Endothelial cell of umbilical vein (primary cell): ENCODE data around the gene MT1M. TPM values are rescaled to one million over a fixed set of nuclear protein-coding genes. Genes with fewer than 3 reads are reported as not detected.

Experiments
- BruUV-seq: library from RNA; stranded (reverse); fragments of 400-500 nt; replicated peaks from 2 replicates; lab custom pipeline; 2021; lab: Mats Ljungman, UMichigan
- CTCF ChIA-PET: fragments of 300-600, 350-600 bp; sonication (Branson Sonifier 250); formaldehyde crosslinking; loops from one replicate; lab custom pipeline; 2021; ENCODE audit warnings: antibody characterized with exemption, inconsistent platforms; lab: Charles Lee
- POLR2A ChIA-PET: fragments of 300-600, 350-600 bp; sonication (Branson Sonifier 250); formaldehyde crosslinking; loops from one replicate; lab custom pipeline; 2021; ENCODE audit warnings: antibody characterized with exemption, inconsistent platforms; lab: Charles Lee
- DNase-seq: peaks from one replicate; pipeline ENCODE4 v3.0.0-alpha.2; 2011; ENCODE audit warnings: low read depth, low spot score
- FAIRE-seq: peaks from 2 replicates; lab custom pipeline; 2011; peaks lifted over from hg19 to GRCh38; lab: Jason Lieb, UNC
- H2AFZ ChIP-seq: 2 replicates; pipeline ENCODE4 v1.6.0; 2012; ENCODE audit warnings: low read depth, low read length, control low read depth, inconsistent platforms
- H3K27ac ChIP-seq: 2 replicates; pipeline ENCODE4 v1.5.1; 2011; ENCODE audit warnings: low read depth, mild to moderate bottlenecking, control low read depth, low read length, moderate library complexity; ENCODE audit not compliant: insufficient read depth
- H3K27me3 ChIP-seq, 2 experiments: 2 replicates each; pipeline versions ENCODE4 v1.6.0 to v1.6.1; 2011; ENCODE audit warnings: low read length in 2 of 2, mixed read lengths in 1 of 2; ENCODE audit not compliant: control insufficient read depth in 2 of 2, insufficient read depth in 2 of 2
- H3K36me3 ChIP-seq, 2 experiments: 2 replicates in 1 of 2; 3 replicates in 1 of 2; pipeline ENCODE4 v1.5.1; 2011; ENCODE audit warnings: low read length in 2 of 2, mild to moderate bottlenecking in 1 of 2, moderate library complexity in 1 of 2; ENCODE audit not compliant: control insufficient read depth in 2 of 2, insufficient read depth in 2 of 2; ENCODE audit errors: extremely low read depth in 1 of 2
- H3K4me1 ChIP-seq: 3 replicates; pipeline ENCODE4 v1.5.1; 2011; ENCODE audit warnings: mild to moderate bottlenecking, low read length; ENCODE audit not compliant: control insufficient read depth, insufficient read depth; ENCODE audit errors: extremely low read depth
- H3K4me2 ChIP-seq: 2 replicates; pipeline ENCODE4 v1.6.1; 2011; ENCODE audit warnings: low read length, control low read depth, mixed read lengths; ENCODE audit not compliant: insufficient read depth
- H3K4me3 ChIP-seq, 3 experiments: fragments of 200-600 bp in 1 of 3; sonication (generic), shearing (Covaris generic) in 1 of 3; replicated peaks in 1 of 3; 2 replicates each; pipeline ENCODE4 v1.5.1; 2011 to 2016; ENCODE audit warnings: control low read depth in 3 of 3, low read length in 3 of 3, mild to moderate bottlenecking in 2 of 3, inconsistent platforms in 1 of 3, low read depth in 1 of 3, moderate library complexity in 1 of 3; ENCODE audit not compliant: insufficient read depth in 1 of 3
- H3K79me2 ChIP-seq: 2 replicates; pipeline ENCODE4 v1.6.0; 2012; ENCODE audit warnings: low read length, inconsistent platforms; ENCODE audit not compliant: control insufficient read depth, insufficient read depth
- H3K9ac ChIP-seq: replicated peaks from 2 replicates; pipeline ENCODE3; 2011; ENCODE audit warnings: low read length, control low read depth; ENCODE audit not compliant: insufficient read depth; ENCODE audit errors: extremely low read depth
- H3K9me1 ChIP-seq: replicated peaks from 3 replicates; pipeline ENCODE4 v1.6.0; 2011; ENCODE audit warnings: mild to moderate bottlenecking, low read length; ENCODE audit not compliant: control insufficient read depth, insufficient read depth; ENCODE audit errors: extremely low read depth
- H3K9me3 ChIP-seq: replicated peaks from 2 replicates; pipeline ENCODE4 v1.5.1; 2012; ENCODE audit warnings: low read length, inconsistent platforms; ENCODE audit not compliant: control insufficient read depth, insufficient read depth
- H4K20me1 ChIP-seq: replicated peaks from 2 replicates; pipeline ENCODE3; 2011; ENCODE audit warnings: mild to moderate bottlenecking, low read length; ENCODE audit not compliant: control insufficient read depth, insufficient read depth; ENCODE audit errors: extremely low read depth
- EZH2 ChIP-seq: IDR thresholded peaks from 2 replicates; pipeline ENCODE4 v1.6.1; 2012; ENCODE audit warnings: borderline replicate concordance, low read depth, mild to moderate bottlenecking, moderate library complexity, low read length, inconsistent platforms; ENCODE audit not compliant: severe bottlenecking
- FOS ChIP-seq: IDR thresholded peaks from 2 replicates; pipeline ENCODE4 v1.6.1; 2011; ENCODE audit warnings: mild to moderate bottlenecking, low read length, moderate library complexity, borderline replicate concordance; ENCODE audit not compliant: insufficient read depth
- GATA2 ChIP-seq: IDR thresholded peaks from 2 replicates; pipeline ENCODE4 v1.7.0; 2011; ENCODE audit warnings: low read depth, mild to moderate bottlenecking, moderate library complexity, mixed read lengths, low read length; ENCODE audit not compliant: insufficient read length, insufficient read depth
- JUN ChIP-seq: IDR thresholded peaks from 2 replicates; pipeline ENCODE4 v1.6.1; 2011; ENCODE audit warnings: borderline replicate concordance, low read depth; ENCODE audit not compliant: insufficient read length, insufficient read depth
- MYC ChIP-seq: IDR thresholded peaks from one replicate; pipeline ENCODE4 v1.6.1; 2011; ENCODE audit warnings: mild to moderate bottlenecking, low read depth, low read length
- POLR2A ChIP-seq: IDR thresholded peaks from 2 replicates; pipeline ENCODE4 v1.6.1; 2012; ENCODE audit warnings: low read depth, mild to moderate bottlenecking, control low read depth, low read length
- POLR2AphosphoS5 ChIP-seq: IDR thresholded peaks from 2 replicates; pipeline ENCODE4 v1.6.1; 2012; ENCODE audit warnings: low read depth, mild to moderate bottlenecking, control low read depth, low read length, moderate library complexity; ENCODE audit not compliant: insufficient read depth
- dilution Hi-C: fragments of 300-500 bp; cut with MboI; formaldehyde crosslinking; loops from one replicate; pipeline ENCODE4 v1.15.0; 2019; ENCODE audit warnings: low sequenced_read_pairs; ENCODE audit not compliant: extremely low pct_ligation_motif_present
- intact Hi-C: fragments of 100-400 bp; cut with micrococcal nuclease; formaldehyde crosslinking; loops from one replicate; pipeline ENCODE4 v1.10.0; 2022
- polyA plus RNA-seq, 4 experiments: library from polyadenylated mRNA; depleted of rRNA in 3 of 4; stranded (reverse) in 3 of 4; unstranded in 1 of 4; fragments of >200 nt; gene quantifications; 2 replicates each; pipeline versions ENCODE4 v1.2.1 to v1.2.3, GENCODE V29; 2011 to 2012; ENCODE audit warnings: missing spikeins in 1 of 4
- total RNA-seq: library from RNA; stranded (reverse); gene quantifications from 2 replicates; pipeline ENCODE4 v1.2.3, GENCODE V29; 2021
- TF ChIP-seq, protein P1 (sequence below): IDR thresholded peaks from 2 replicates; pipeline ENCODE4 v1.6.1; 2011; ENCODE audit not compliant: insufficient read depth, insufficient read length
- TF ChIP-seq, protein P2 (sequence below), 2 donors: IDR thresholded peaks; 1 replicate in 1 of 2; 2 replicates in 1 of 2; pipeline ENCODE4 v1.5.1; 2011; ENCODE audit warnings: low read length in 2 of 2, mild to moderate bottlenecking in 2 of 2, moderate library complexity in 2 of 2, control low read depth in 1 of 2, inconsistent platforms in 1 of 2, low read depth in 1 of 2; ENCODE audit not compliant: insufficient read depth in 1 of 2; ENCODE audit errors: extremely low read depth in 1 of 2

Gene MT1M
- total and polyA plus RNA-seq, 2 donors (not counting 3 experiments of a cell fraction or from before 2014, with no cell fraction given): 4.3 to 4.6 TPM

DNA sequence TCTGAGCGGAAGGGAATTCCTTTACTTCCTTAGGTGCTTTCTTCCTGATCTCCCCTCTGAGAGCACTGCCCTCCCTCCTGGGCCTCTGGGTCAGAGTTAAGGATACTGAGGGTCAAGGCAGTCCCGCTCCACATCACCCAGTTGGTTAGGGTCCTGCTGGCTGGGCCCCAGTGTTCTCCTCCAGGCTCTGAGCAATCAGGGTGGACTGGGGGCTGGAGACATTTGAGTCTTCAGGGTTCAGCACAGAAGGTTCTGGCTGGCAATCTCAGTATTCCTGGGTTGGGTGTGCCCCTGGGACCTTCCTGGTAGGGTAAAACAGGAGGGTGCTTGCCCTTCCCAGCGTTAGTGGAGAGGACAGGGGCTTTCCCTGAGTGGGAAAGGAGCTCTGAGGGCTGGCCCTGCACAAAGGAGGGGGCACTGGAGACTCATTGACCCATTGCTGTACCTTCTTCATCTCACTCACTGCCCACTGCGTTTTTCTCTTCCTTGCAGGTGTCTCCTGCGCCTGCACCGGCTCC is 448 bp downstream of the MT1M start:
- FAIRE-seq: no peak
- Histone ChIP-seq H4K20me1 (no peaks in the 10 kb centered on the region), H3K4me3 (peak overlapping the region in 2 of 3 experiments; percentile 25 to 42), H3K9me3 (no peaks in the 10 kb centered on the region), H3K79me2 (no peaks in the 10 kb centered on the region), H3K27me3 (peaks cover 34 to 38% of the 10 kb centered on the region in 2 experiments), H3K4me2 (peak overlapping the region; percentile 83), H3K9me1 (no peaks in the 10 kb centered on the region), H3K27ac (no peak overlapping the region), H3K9ac (peak overlapping the region; percentile 2), H3K36me3 (no peaks in the 10 kb centered on the region), H2AFZ (peak overlapping the region; percentile 61), H3K4me1 (peaks cover 16% of the 10 kb centered on the region)
- dilution Hi-C loops: no loop called here
- CTCF ChIA-PET: interaction anchor here (1.0 to 2.1 kb wide), 2 partner anchors 29 to 41 kb away, joined by 3 to 6 read pairs; no protein-coding TSS in a partner anchor
- BruUV-seq: no TSS peak
- POLR2A ChIA-PET: interaction anchor here (1.0 kb wide), 1 partner anchor 11 kb away, joined by 3 read pairs; no protein-coding TSS in a partner anchor
- intact Hi-C loops: no loop called here
- no peak for TF ChIP-seq JUN
- no peak for TF ChIP-seq POLR2AphosphoS5
- TF ChIP-seq, protein P1, sequence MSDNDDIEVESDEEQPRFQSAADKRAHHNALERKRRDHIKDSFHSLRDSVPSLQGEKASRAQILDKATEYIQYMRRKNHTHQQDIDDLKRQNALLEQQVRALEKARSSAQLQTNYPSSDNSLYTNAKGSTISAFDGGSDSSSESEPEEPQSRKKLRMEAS: no peak
- TF ChIP-seq, protein P2, sequence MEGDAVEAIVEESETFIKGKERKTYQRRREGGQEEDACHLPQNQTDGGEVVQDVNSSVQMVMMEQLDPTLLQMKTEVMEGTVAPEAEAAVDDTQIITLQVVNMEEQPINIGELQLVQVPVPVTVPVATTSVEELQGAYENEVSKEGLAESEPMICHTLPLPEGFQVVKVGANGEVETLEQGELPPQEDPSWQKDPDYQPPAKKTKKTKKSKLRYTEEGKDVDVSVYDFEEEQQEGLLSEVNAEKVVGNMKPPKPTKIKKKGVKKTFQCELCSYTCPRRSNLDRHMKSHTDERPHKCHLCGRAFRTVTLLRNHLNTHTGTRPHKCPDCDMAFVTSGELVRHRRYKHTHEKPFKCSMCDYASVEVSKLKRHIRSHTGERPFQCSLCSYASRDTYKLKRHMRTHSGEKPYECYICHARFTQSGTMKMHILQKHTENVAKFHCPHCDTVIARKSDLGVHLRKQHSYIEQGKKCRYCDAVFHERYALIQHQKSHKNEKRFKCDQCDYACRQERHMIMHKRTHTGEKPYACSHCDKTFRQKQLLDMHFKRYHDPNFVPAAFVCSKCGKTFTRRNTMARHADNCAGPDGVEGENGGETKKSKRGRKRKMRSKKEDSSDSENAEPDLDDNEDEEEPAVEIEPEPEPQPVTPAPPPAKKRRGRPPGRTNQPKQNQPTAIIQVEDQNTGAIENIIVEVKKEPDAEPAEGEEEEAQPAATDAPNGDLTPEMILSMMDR (IDR thresholded peaks at IDR 0.05; ENCODE audit: extremely low read depth in 1 of 2, insufficient read depth in 1 of 2, low read depth in 1 of 2, low read length in 2 of 2): no peak
- no peak for TF ChIP-seq EZH2
- TF ChIP-seq GATA2: no peak
- TF ChIP-seq POLR2A: no peak
- TF ChIP-seq MYC: no peak
- TF ChIP-seq FOS: no peak
- no peak for DNase-seq
